ENCODE data around the gene DDIT3.

GRCh38 chr12:57563358-57563757 is 43.0 kb upstream of the DDIT3 start:
- no peak for TF ChIP-seq POLR2AphosphoS5 (IDR thresholded peaks at IDR 0.05)
- TF ChIP-seq EP300 (conservative IDR thresholded peaks at IDR 0.05; ENCODE audit: poor library complexity, severe bottlenecking): no peak
- TF ChIP-seq, protein P1, sequence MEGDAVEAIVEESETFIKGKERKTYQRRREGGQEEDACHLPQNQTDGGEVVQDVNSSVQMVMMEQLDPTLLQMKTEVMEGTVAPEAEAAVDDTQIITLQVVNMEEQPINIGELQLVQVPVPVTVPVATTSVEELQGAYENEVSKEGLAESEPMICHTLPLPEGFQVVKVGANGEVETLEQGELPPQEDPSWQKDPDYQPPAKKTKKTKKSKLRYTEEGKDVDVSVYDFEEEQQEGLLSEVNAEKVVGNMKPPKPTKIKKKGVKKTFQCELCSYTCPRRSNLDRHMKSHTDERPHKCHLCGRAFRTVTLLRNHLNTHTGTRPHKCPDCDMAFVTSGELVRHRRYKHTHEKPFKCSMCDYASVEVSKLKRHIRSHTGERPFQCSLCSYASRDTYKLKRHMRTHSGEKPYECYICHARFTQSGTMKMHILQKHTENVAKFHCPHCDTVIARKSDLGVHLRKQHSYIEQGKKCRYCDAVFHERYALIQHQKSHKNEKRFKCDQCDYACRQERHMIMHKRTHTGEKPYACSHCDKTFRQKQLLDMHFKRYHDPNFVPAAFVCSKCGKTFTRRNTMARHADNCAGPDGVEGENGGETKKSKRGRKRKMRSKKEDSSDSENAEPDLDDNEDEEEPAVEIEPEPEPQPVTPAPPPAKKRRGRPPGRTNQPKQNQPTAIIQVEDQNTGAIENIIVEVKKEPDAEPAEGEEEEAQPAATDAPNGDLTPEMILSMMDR (IDR thresholded peaks at IDR 0.05; ENCODE audit: poor library complexity, severe bottlenecking): no peak
- no peak for TF ChIP-seq EZH2 (IDR thresholded peaks at IDR 0.05; ENCODE audit: borderline replicate concordance, insufficient read depth, low read length, poor library complexity, severe bottlenecking)
- no peak for TF ChIP-seq TAF1 (IDR thresholded peaks at IDR 0.05; ENCODE audit: low read depth)
- TF ChIP-seq, protein P2, sequence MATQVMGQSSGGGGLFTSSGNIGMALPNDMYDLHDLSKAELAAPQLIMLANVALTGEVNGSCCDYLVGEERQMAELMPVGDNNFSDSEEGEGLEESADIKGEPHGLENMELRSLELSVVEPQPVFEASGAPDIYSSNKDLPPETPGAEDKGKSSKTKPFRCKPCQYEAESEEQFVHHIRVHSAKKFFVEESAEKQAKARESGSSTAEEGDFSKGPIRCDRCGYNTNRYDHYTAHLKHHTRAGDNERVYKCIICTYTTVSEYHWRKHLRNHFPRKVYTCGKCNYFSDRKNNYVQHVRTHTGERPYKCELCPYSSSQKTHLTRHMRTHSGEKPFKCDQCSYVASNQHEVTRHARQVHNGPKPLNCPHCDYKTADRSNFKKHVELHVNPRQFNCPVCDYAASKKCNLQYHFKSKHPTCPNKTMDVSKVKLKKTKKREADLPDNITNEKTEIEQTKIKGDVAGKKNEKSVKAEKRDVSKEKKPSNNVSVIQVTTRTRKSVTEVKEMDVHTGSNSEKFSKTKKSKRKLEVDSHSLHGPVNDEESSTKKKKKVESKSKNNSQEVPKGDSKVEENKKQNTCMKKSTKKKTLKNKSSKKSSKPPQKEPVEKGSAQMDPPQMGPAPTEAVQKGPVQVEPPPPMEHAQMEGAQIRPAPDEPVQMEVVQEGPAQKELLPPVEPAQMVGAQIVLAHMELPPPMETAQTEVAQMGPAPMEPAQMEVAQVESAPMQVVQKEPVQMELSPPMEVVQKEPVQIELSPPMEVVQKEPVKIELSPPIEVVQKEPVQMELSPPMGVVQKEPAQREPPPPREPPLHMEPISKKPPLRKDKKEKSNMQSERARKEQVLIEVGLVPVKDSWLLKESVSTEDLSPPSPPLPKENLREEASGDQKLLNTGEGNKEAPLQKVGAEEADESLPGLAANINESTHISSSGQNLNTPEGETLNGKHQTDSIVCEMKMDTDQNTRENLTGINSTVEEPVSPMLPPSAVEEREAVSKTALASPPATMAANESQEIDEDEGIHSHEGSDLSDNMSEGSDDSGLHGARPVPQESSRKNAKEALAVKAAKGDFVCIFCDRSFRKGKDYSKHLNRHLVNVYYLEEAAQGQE (IDR thresholded peaks at IDR 0.05; ENCODE audit: borderline replicate concordance): no peak
- TF ChIP-seq RAD21 (conservative IDR thresholded peaks at IDR 0.05): no peak
- TF ChIP-seq SMC3 (conservative IDR thresholded peaks at IDR 0.05; ENCODE audit: poor library complexity): no peak
- TF ChIP-seq MXI1 (conservative IDR thresholded peaks at IDR 0.05; ENCODE audit: poor library complexity, severe bottlenecking): no peak
